ENCODE results near the gene SSBP4. TPM values are rescaled to one million over a fixed set of nuclear protein-coding genes. Genes with fewer than 3 reads are reported as not detected.

SSBP4 gene
- total and polyA plus RNA-seq, 2 of the 8 experiments (the other 6 are each of a cell fraction or from before 2014, with no cell fraction given), result 26.4 to 33.7 TPM

DNA sequence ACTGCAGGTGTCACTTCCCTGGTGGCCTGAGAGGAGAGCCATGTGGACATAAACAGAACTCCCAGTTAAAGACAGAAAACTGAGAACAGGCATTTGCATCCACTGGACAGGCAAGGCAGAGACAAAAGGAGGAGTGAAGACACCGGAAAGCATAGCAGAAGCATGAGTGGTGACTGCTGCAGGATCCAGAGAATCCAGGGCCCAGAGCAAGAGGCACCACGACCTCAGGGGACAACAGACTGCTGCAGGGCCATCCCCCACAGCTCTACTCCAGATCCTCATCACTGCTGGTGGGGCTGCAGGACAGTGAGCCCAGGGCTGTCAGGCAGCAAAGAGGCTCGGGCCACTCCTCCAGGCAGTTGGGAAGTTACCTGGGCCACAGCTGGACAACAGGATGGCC, 33.2 kb downstream of the SSBP4 start:
- no peak overlapping the region for H3K23ac ChIP-seq (ENCODE audit: insufficient read length)
- H2BK12ac ChIP-seq (ENCODE audit: low read depth, low read length), result no peak overlapping the region
- WGBS, 2 experiments (ENCODE audit: extremely low coverage in 1 of 2, insufficient coverage in 1 of 2, insufficient read length in 1 of 2, insufficient replicate concordance in 2 of 2, low coverage in 1 of 2, low lambda C conversion rate in 2 of 2, missing lambda C conversion rate in 1 of 2), result 93% methylated on average over 3 of the region's 3 CpGs; no CpG with 5 or more reads in 1 of the 2 experiments
- no peaks in the 10 kb centered on the region for H3K79me2 ChIP-seq (ENCODE audit: control insufficient read depth in 1 of 2, insufficient read depth in 2 of 2, low read length in 2 of 2)
- H4K91ac ChIP-seq (replicated peaks; ENCODE audit: insufficient read length, low read length), result no peak overlapping the region
- H3K4me3 ChIP-seq (ENCODE audit: extremely low read depth in 1 of 4, insufficient read depth in 2 of 4, low read depth in 3 of 4, low read length in 4 of 4), result no peak overlapping the region
- no peak overlapping the region for H3K56ac ChIP-seq (replicated peaks; ENCODE audit: insufficient read length, low read depth, low read length)
- no peaks in the 10 kb centered on the region for H3K27me3 ChIP-seq (replicated peaks in 1 of 4; ENCODE audit: control insufficient read depth in 3 of 4, extremely low read depth in 1 of 4, insufficient read depth in 3 of 4, low read length in 3 of 4)
- peaks cover 0 to 8% (median 2%) of the 10 kb centered on the region in 4 experiments; a peak in 1 of 8 replicates for H3K36me3 ChIP-seq (ENCODE audit: control insufficient read depth in 2 of 4, insufficient read depth in 4 of 4, low read length in 3 of 4)
- FAIRE-seq (no peak), DNase-seq (ENCODE audit: low read depth in 1 of 2, low spot score in 2 of 2) (no peak)
- no peak overlapping the region for H4K8ac ChIP-seq (ENCODE audit: extremely low read depth, insufficient read depth, low read length)
- no peak overlapping the region for H2AFZ ChIP-seq (ENCODE audit: low read length)
- H2AK5ac ChIP-seq (ENCODE audit: low read depth, low read length), result no peak overlapping the region
- H3K4ac ChIP-seq (replicated peaks; ENCODE audit: insufficient read length, low read depth, low read length), result no peak overlapping the region
- no peaks in the 10 kb centered on the region for H3K9me3 ChIP-seq (ENCODE audit: insufficient read depth in 2 of 2, low read depth in 1 of 2, low read length in 1 of 2)
- no peak overlapping the region for H3K4me2 ChIP-seq (ENCODE audit: insufficient read depth in 1 of 2, low read depth in 2 of 2, low read length in 2 of 2)
- H4K20me1 ChIP-seq (replicated peaks in 1 of 2; ENCODE audit: control insufficient read depth in 1 of 2, insufficient read depth in 2 of 2, low read length in 2 of 2), result peaks cover 1 to 3% of the 10 kb centered on the region in 2 experiments
- H3K79me1 ChIP-seq (ENCODE audit: low read depth, low read length), result no peaks in the 10 kb centered on the region
- no peak overlapping the region for H3K27ac ChIP-seq (ENCODE audit: low read depth, low read length)
- no peaks in the 10 kb centered on the region for H3K23me2 ChIP-seq (ENCODE audit: low read depth, low read length)
- H2BK5ac ChIP-seq (ENCODE audit: low read depth, low read length), result peak overlapping the region; percentile 52; the same call in 1 of the 2 replicates
- no peak overlapping the region for H2BK120ac ChIP-seq (replicated peaks; ENCODE audit: low read depth, low read length)
- H4K5ac ChIP-seq (ENCODE audit: insufficient read length, low read depth, low read length), result no peak overlapping the region
- no peaks in the 10 kb centered on the region; a peak in 3 of 7 replicates for H3K4me1 ChIP-seq (replicated peaks in 1 of 4; ENCODE audit: control insufficient read depth in 3 of 4, insufficient read depth in 4 of 4, low read length in 3 of 4)
- no peak overlapping the region for H2BK20ac ChIP-seq (ENCODE audit: low read length)
- H3K9ac ChIP-seq (replicated peaks in 1 of 4; ENCODE audit: extremely low read depth in 1 of 4, low read depth in 3 of 4, low read length in 3 of 4), result no peak overlapping the region; a peak in 1 of 7 replicates
- ChIA-PET CTCF (ENCODE audit: partially characterized antibody) (interaction anchor here (0.6 to 13.5 kb wide), 9 partner anchors 8 to 451 kb away, joined by 3 to 143 read pairs (median 4); no protein-coding TSS in a partner anchor), POLR2A (ENCODE audit: partially characterized antibody) (interaction anchor here (0.9 to 2.0 kb wide), 3 partner anchors 15 to 341 kb away, joined by 3 to 6 read pairs (median 4); partner anchors contain the start of gene UBA52)
- H3K14ac ChIP-seq (ENCODE audit: insufficient read length), result no peak overlapping the region
- H2BK15ac ChIP-seq (ENCODE audit: low read length), result no peak overlapping the region
- H3K18ac ChIP-seq (ENCODE audit: extremely low read depth, low read length), result no peak overlapping the region
- TF ChIP-seq KDM1A (IDR thresholded peaks at IDR 0.05; ENCODE audit: borderline replicate concordance, low read length) (no peak), CREB1 (IDR thresholded peaks at IDR 0.05) (no peak), CBX5 (IDR thresholded peaks at IDR 0.05; ENCODE audit: low read depth, low read length) (no peak), KDM5A (IDR thresholded peaks at IDR 0.05; ENCODE audit: low read length) (no peak), SUZ12 (IDR thresholded peaks at IDR 0.05; ENCODE audit: low read length) (no peak), ZNF274 (IDR thresholded peaks at IDR 0.05; ENCODE audit: borderline replicate concordance, extremely low read depth, low read length) (no peak), NRF1 (IDR thresholded peaks at IDR 0.05; ENCODE audit: low read depth, low read length) (no peak), SAP30 (IDR thresholded peaks at IDR 0.05; ENCODE audit: insufficient read depth, insufficient replicate concordance, low read length) (no peak), HDAC6 (IDR thresholded peaks at IDR 0.05; ENCODE audit: low read depth, low read length) (no peak), SRF (IDR thresholded peaks at IDR 0.05; ENCODE audit: low read depth, low read length) (no peak)
- TF ChIP-seq, protein P1, sequence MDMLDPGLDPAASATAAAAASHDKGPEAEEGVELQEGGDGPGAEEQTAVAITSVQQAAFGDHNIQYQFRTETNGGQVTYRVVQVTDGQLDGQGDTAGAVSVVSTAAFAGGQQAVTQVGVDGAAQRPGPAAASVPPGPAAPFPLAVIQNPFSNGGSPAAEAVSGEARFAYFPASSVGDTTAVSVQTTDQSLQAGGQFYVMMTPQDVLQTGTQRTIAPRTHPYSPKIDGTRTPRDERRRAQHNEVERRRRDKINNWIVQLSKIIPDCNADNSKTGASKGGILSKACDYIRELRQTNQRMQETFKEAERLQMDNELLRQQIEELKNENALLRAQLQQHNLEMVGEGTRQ (IDR thresholded peaks at IDR 0.05; ENCODE audit: low read length), result no peak

Data from H1 (cell line).